ENCODE results near the gene RNF144B.

DNA sequence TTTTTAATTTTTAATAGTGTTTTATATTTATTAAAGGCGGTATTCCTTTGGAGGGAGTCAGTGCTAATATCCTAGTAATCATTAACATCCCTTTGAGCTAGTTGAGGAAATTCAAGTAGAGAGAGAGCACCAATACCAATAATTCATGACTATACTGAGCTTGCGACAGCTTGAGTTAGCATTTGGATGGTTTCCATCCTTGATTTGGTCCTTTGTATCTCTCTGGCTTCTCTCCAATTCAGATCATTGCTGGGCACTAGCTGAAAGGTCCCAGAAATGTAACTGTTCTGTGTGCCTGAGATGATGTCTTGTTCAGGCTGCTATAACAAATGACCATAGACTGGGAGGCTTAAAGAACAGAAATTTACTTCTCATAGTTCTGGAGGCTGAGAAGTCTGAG, 77.0 kb downstream of the RNF144B start:
- TF ChIP-seq, protein P1, sequence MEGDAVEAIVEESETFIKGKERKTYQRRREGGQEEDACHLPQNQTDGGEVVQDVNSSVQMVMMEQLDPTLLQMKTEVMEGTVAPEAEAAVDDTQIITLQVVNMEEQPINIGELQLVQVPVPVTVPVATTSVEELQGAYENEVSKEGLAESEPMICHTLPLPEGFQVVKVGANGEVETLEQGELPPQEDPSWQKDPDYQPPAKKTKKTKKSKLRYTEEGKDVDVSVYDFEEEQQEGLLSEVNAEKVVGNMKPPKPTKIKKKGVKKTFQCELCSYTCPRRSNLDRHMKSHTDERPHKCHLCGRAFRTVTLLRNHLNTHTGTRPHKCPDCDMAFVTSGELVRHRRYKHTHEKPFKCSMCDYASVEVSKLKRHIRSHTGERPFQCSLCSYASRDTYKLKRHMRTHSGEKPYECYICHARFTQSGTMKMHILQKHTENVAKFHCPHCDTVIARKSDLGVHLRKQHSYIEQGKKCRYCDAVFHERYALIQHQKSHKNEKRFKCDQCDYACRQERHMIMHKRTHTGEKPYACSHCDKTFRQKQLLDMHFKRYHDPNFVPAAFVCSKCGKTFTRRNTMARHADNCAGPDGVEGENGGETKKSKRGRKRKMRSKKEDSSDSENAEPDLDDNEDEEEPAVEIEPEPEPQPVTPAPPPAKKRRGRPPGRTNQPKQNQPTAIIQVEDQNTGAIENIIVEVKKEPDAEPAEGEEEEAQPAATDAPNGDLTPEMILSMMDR (IDR thresholded peaks at IDR 0.05), result no peak
- no peak for TF ChIP-seq POLR2A (IDR thresholded peaks at IDR 0.05)
